GM10847 (cell line): ENCODE measurements around the gene GLTP.

ENCODE experiments used
- POLR2A ChIP-seq: IDR thresholded peaks from 2 replicates; pipeline ENCODE4 v1.6.1; 2011; ENCODE audit not compliant: insufficient read length; ENCODE audit errors: extremely low read depth

Gene GLTP

GRCh38 chr12:109827080-109827479 is 53.3 kb downstream of the GLTP start:
- no peak for TF ChIP-seq POLR2A

GRCh38 chr12:109824731-109825130 is 55.6 kb downstream of the GLTP start:
- TF ChIP-seq POLR2A = no peak

GRCh38 chr12:109822951-109823411 is 57.4 kb downstream of the GLTP start:
- no peak for TF ChIP-seq POLR2A

- no peak for TF ChIP-seq POLR2A
Observed at GRCh38 chr12:109822416-109822815, 57.9 kb downstream of the GLTP start.

- no peak for TF ChIP-seq POLR2A
Observed at GRCh38 chr12:109821968-109822367, 58.4 kb downstream of the GLTP start.

- no peak for TF ChIP-seq POLR2A
Observed at GRCh38 chr12:109820816-109821381, 59.4 kb downstream of the GLTP start.

GRCh38 chr12:109818905-109819500 is 61.3 kb downstream of the GLTP start:
- TF ChIP-seq POLR2A = no peak

GRCh38 chr12:109818253-109818652 is 62.1 kb downstream of the GLTP start:
- TF ChIP-seq POLR2A = no peak

- TF ChIP-seq POLR2A = no peak
Observed at GRCh38 chr12:109817627-109818231, 62.6 kb downstream of the GLTP start.

- TF ChIP-seq POLR2A = no peak
Observed at GRCh38 chr12:109816870-109817269, 63.5 kb downstream of the GLTP start.

GRCh38 chr12:109815757-109816617 is 64.4 kb downstream of the GLTP start:
- TF ChIP-seq POLR2A = no peak

GRCh38 chr12:109815225-109815624 is 65.1 kb downstream of the GLTP start:
- TF ChIP-seq POLR2A = no peak

- TF ChIP-seq POLR2A = no peak
Observed at GRCh38 chr12:109814600-109815150, 65.7 kb downstream of the GLTP start.

GRCh38 chr12:109813810-109814416 is 66.4 kb downstream of the GLTP start:
- no peak for TF ChIP-seq POLR2A

GRCh38 chr12:109811624-109811995 is 68.7 kb downstream of the GLTP start:
- TF ChIP-seq POLR2A = no peak
